ENCODE measurements around the gene MPRIP.

- TF ChIP-seq CTCF (IDR thresholded peaks at IDR 0.05) (peak in 2 of 4 experiments; percentile 37 to 42), POLR2A (IDR thresholded peaks at IDR 0.05) (no peak)
These were observed 66.3 kb downstream of the MPRIP start for GRCh38 chr17:17108451-17109049.
